Measurements from ENCODE around the gene LRP1B.

DNA sequence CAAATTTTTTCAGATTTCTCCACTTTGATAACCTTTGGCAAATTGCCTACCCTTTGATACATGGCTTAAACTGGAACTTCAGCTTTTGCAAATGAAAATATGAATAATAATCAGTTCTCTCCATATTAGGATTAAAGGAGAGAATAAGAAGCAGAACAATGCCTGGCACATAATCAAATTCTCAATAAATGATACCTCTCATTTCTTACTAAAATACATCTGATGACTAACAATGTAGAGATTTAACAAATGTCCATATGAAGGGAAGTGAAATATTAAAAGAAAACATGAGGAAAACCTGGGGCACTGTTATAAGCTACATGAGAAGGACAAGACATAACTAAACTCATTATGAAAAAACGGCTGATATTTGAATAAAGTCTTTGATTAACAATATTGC lies 1103.6 kb downstream of the LRP1B start:
- TF ChIP-seq, protein P1, sequence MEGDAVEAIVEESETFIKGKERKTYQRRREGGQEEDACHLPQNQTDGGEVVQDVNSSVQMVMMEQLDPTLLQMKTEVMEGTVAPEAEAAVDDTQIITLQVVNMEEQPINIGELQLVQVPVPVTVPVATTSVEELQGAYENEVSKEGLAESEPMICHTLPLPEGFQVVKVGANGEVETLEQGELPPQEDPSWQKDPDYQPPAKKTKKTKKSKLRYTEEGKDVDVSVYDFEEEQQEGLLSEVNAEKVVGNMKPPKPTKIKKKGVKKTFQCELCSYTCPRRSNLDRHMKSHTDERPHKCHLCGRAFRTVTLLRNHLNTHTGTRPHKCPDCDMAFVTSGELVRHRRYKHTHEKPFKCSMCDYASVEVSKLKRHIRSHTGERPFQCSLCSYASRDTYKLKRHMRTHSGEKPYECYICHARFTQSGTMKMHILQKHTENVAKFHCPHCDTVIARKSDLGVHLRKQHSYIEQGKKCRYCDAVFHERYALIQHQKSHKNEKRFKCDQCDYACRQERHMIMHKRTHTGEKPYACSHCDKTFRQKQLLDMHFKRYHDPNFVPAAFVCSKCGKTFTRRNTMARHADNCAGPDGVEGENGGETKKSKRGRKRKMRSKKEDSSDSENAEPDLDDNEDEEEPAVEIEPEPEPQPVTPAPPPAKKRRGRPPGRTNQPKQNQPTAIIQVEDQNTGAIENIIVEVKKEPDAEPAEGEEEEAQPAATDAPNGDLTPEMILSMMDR (IDR thresholded peaks at IDR 0.05) = no peak
- TF ChIP-seq, protein P2, sequence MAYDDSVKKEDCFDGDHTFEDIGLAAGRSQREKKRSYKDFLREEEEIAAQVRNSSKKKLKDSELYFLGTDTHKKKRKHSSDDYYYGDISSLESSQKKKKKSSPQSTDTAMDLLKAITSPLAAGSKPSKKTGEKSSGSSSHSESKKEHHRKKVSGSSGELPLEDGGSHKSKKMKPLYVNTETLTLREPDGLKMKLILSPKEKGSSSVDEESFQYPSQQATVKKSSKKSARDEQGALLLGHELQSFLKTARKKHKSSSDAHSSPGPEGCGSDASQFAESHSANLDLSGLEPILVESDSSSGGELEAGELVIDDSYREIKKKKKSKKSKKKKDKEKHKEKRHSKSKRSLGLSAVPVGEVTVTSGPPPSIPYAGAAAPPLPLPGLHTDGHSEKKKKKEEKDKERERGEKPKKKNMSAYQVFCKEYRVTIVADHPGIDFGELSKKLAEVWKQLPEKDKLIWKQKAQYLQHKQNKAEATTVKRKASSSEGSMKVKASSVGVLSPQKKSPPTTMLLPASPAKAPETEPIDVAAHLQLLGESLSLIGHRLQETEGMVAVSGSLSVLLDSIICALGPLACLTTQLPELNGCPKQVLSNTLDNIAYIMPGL (CRISPR knock-in tag; IDR thresholded peaks at IDR 0.05; ENCODE audit: borderline replicate concordance) = no peak
- TF ChIP-seq CBX8 (IDR thresholded peaks at IDR 0.05) = no peak
- no peak for TF ChIP-seq JUN (IDR thresholded peaks at IDR 0.05)
- TF ChIP-seq RAD21 (conservative IDR thresholded peaks at IDR 0.05 in 1 of 2, IDR thresholded peaks at IDR 0.05 in 1 of 2) = no peak
- TF ChIP-seq CHD4 (IDR thresholded peaks at IDR 0.05; ENCODE audit: borderline replicate concordance) = no peak
- no peak for TF ChIP-seq POLR2A (IDR thresholded peaks at IDR 0.05; ENCODE audit: low read length)
- TF ChIP-seq RCOR1 (IDR thresholded peaks at IDR 0.05; ENCODE audit: low read depth, low read length) = no peak
- TF ChIP-seq, protein P3, sequence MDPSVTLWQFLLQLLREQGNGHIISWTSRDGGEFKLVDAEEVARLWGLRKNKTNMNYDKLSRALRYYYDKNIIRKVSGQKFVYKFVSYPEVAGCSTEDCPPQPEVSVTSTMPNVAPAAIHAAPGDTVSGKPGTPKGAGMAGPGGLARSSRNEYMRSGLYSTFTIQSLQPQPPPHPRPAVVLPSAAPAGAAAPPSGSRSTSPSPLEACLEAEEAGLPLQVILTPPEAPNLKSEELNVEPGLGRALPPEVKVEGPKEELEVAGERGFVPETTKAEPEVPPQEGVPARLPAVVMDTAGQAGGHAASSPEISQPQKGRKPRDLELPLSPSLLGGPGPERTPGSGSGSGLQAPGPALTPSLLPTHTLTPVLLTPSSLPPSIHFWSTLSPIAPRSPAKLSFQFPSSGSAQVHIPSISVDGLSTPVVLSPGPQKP (IDR thresholded peaks at IDR 0.05; ENCODE audit: low read depth, low read length) = no peak
- no peak for TF ChIP-seq SMC3 (IDR thresholded peaks at IDR 0.05)
- no peak for TF ChIP-seq MAFK (IDR thresholded peaks at IDR 0.05; ENCODE audit: partially characterized antibody)
- TF ChIP-seq RFX5 (IDR thresholded peaks at IDR 0.05) = no peak

All from A549 (cell line).